ENCODE measurements around the gene TNKS2.
"Not testable (repeated sequence)": the region's sequence is repeated elsewhere in the genome, so short reads cannot be mapped to it uniquely, and the experiment has no call there.

TNKS2 gene

GRCh38 chr10:91797048-91797690, 1.1 kb upstream of the TNKS2 start:
- no peak for DNase-seq

DNA sequence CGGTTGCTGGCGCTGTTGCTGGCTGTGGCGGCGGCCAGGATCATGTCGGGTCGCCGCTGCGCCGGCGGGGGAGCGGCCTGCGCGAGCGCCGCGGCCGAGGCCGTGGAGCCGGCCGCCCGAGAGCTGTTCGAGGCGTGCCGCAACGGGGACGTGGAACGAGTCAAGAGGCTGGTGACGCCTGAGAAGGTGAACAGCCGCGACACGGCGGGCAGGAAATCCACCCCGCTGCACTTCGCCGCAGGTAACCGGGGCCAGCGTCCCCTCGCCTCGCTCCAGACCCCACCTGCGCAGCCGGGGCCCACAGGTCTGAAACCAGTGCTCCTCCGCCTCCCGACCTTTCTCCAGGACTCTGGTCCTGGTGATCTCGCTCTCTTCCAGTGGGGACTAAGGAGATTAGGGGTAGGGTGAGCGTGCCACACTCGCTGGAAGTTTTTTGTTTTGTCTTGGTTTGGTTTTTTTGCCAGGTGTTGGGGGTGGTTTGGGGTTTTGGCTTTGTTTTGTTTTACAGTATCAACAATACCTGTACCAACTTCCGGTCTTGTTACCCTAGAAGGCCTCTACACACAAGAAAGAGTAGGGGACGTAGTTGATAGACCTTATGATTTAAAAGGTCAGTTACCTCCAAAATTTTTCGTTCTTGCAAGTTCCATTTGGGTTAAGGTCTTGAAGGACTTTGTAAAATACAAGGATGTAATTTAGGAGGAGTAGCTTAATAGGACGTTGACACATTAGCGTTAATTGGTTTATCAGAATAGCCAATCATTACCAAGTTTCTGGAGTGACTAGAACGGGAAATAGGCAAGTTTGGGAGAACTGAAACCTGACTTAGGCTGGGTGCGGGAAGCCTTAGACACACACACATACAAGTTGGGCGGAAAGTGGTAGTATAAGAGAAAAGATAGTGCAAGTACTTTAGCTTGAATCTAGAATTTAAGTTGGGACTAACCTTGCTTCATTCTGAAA, 704 bp downstream of the TNKS2 start:
- DNase-seq: peak; percentile 51

- DNase-seq: no peak
These were observed 1.4 kb downstream of the TNKS2 start for GRCh38 chr10:91799612-91799975.

- DNase-seq: no peak
These were observed 2.0 kb downstream of the TNKS2 start for GRCh38 chr10:91800182-91800581.

- no peak for DNase-seq
These were observed 2.5 kb downstream of the TNKS2 start for GRCh38 chr10:91800756-91801155.

GRCh38 chr10:91803386-91804125, 5.3 kb downstream of the TNKS2 start:
- DNase-seq: no peak

DNA sequence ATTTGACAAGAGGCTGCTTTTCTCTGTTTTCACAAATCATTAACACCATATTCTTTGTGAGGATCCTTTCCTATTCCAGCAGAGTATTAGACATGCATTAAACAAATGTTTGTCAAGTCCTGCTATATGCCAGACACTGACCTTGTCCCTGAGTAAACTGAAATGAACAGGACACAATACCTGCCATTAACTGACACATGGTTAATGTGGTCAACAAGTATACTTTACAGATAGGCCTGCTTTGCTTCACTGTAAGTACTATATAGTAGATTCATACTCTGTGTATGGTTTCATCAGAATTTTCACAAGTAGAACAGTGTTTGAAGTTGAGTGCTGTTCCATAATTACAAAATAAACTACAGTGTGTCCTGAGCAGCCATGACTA, 5.9 kb downstream of the TNKS2 start:
- DNase-seq: no peak

DNA sequence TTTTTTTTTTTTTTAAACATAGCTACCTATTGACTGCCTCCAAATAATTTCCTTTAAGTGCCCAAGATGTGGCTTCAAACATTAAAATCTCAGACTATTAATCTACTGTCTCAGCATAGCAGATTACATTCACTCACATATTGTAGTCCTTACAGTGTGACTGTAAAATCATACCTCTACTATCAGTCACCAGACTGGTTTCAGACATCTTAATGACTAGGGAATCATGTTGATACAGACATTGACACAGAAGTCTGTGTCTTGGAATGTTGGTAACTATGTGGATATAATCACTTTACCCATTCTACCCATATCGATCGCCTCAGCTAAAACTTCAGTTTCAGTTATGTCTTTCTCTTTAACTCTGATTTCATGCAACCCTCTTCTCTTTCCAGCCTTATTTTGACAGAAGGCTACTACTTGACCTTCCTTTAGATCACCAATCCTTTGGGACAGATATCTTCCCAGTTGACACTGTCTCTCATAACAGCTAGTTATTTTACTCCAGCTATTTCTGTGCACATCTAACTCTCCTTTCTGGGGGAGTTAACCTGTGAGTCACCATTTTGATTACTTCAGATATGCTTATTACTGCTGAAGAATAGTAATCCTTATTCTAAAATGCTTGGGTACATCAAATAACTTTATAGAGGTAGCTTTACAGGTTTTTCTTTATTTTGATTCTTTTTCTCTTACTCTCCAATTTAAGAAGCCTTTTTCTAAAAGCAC, 7.0 kb downstream of the TNKS2 start:
- DNase-seq: no peak

DNA sequence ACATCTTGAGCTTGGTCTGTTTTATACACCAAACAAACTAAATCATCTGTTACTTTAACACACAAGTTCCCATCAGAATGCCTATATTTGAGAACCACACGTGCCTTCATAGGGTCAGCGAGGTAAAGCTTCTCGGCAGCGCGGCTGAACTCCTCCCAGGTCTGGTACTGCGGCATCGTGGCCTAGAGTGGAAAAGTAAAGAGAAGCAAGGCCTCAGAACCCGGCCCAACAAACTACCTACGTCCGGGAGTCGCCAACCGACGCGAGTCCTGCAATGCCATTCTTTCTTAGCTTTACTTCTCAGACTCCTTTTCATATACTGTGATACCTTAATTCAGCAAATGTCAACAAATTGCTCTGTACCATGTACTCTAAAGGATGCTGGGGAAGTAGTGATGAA, 9.0 kb downstream of the TNKS2 start:
- DNase-seq: not testable (repeated sequence)

DNA sequence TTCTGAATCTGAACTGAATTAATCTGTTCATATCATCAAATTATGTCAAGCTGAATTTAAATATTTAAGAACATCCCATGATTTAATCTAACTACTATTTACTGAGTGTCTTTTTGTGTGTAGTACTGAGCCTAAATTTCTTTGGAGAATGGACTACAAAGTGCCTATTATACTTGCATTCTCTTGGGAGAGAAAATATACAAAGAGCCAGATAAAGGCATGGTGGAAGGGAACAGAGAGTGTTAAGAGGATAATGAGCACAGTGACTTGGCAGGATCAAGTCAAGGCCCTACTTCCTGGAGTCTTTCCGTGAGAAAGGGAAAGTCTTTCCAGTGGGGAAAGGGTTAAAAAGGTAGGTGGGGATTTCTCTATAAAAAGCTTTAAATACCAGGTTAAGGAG, 15.0 kb downstream of the TNKS2 start:
- no peak for DNase-seq

DNA sequence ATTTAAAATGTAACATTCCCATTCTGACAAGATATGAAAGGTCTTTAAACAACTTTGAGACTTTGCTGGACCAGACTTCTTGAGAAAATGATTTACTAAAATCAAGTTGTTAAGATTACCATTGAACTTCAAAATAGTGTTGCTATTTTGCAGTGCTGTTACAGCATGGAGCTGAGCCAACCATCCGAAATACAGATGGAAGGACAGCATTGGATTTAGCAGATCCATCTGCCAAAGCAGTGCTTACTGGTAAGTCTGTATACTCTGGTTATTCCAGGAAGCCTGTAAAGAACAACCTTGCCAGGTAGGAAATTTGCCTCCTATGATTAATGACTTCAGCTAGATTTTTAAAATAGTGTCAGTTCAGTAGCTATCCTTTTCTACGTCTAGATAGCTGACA, 18.8 kb downstream of the TNKS2 start:
- no peak for DNase-seq

GRCh38 chr10:91820144-91820543, 21.9 kb downstream of the TNKS2 start:
- DNase-seq: no peak

- DNase-seq: no peak
These were observed 25.9 kb downstream of the TNKS2 start for GRCh38 chr10:91824076-91824475.

- no peak for DNase-seq
These were observed 31.0 kb downstream of the TNKS2 start for GRCh38 chr10:91829268-91829667.

GRCh38 chr10:91838199-91838598, 40.0 kb downstream of the TNKS2 start:
- no peak for DNase-seq

DNA sequence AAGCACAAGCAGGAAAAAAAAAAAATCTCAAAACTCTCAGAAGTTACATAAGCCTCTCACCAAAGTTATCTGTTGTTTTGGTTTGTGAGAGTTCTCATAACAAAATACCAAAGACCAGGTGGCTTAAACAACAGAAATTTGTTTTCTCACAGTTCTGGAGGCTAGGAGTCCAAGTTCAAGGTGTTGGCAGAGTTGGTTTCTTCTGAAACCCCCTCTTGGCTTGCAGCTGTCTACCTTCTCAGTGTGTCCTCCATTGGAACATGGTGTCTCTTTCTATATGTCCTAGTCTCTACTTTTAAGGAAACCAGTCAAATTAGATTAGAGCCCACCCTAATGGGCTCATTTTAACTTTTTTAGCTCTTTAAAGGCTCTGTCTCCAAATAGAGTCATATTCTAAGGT, 44.9 kb downstream of the TNKS2 start:
- no peak for DNase-seq

- DNase-seq: no peak
These were observed 58.4 kb downstream of the TNKS2 start for GRCh38 chr10:91856637-91857036.

- no peak for DNase-seq
These were observed 62.7 kb downstream of the TNKS2 start for GRCh38 chr10:91860885-91861284.

- DNase-seq: no peak
These were observed 65.9 kb downstream of the TNKS2 start for GRCh38 chr10:91864099-91864498.

DNA sequence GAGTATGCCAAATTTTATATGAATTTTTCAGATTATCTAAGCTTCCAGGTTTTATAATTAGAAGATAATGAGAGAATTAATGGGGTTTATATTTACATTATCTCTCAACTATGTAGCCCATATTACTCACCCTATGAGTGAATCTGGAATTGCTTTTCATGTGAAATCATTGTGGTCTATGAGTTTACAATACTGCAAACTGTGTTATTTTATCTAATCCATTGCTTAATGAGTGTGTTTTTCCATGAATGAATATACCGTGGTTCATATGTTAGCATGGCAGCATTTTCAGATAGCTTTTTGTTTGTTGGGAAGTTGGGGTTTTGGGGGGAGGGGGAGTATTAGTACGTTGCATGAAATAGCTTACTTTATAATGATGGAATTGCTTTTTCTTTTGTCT, 66.5 kb downstream of the TNKS2 start:
- no peak for DNase-seq

DNA sequence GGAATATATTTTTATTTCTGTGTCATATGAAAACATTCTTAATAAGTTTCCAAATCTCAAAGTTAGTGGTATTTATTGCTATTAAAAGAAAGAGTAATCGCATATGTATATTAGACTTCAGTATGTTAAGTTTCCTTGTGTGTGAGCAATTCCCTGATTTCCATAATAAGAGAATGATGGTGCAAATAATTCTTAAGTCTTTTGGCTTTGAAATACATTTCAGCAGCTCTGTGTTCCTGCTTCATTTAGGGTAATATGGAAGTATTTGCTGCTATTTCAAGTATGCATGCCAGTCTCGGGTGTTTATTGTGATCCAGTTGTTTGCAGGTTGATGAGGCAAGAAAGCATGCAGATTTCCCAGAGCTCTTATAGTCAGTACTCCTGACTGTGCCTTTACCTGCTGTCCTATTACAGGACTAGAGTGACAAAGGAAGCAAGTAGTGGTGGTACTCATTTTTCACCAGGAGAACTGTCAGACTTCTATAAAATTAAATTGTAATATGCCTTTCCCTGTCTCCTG, 67.4 kb downstream of the TNKS2 start:
- no peak for DNase-seq

- DNase-seq: no peak
These were observed 76.9 kb downstream of the TNKS2 start for GRCh38 chr10:91875156-91875555.

DNA sequence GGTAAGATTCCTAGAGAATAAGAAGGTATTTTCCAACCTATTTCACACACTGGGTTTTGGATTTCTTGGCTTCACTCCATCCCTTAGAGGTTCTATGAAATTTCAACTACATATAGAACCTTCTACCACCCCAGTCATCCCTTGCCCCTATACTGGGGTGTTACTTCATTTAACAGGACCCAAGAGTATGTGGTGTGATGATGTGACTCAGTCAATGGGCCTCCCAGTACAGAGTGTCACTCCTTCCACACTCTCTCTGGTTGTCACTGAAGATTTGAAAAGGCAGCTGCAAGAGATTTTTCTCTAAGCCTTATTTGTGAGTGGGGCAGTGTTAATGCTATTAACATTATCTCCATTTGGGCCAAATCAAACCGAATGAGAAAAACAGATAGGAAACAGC, 77.6 kb downstream of the TNKS2 start:
- no peak for DNase-seq
